Hindlimb muscle (tissue), 1 donor: ENCODE results near the gene FGGY. TPM values are rescaled to one million over a fixed set of nuclear protein-coding genes. Genes with fewer than 3 reads are reported as not detected.
"Not testable (repeated sequence)": the region's sequence is repeated elsewhere in the genome, so short reads cannot be mapped to it uniquely, and the experiment has no call there.

Experiments
- DNase-seq: peaks from one replicate; pipeline ENCODE4 v3.0.0-alpha.2; 2013
- polyA plus RNA-seq: library from polyadenylated mRNA; unstranded; fragments of 120-200 nt; gene quantifications from one replicate; pipeline ENCODE4 v1.2.1, GENCODE V29; 2013; ENCODE audit not compliant: insufficient read length

The FGGY gene
- polyA plus RNA-seq, 1 donor, result 17.2 TPM

DNA sequence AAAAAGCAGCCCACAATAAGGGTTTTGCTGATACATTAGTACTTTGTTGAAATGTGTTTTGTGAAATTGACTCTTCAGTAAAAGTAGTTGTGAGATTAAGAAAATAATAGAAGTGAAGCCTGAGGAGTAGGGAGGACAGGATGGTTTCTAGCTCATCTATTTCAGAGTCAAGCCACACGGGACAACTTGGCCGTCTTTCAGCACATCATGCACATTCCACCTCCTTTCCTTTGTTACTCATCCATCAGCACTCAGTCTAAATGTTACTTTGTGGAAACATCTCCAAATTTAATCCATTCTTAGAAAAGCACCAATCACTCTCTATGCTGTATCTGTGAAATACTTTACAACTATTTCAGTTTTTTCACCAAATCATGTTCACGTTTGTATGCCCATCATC lies 223.3 kb downstream of the FGGY start:
- no peak for DNase-seq

DNA sequence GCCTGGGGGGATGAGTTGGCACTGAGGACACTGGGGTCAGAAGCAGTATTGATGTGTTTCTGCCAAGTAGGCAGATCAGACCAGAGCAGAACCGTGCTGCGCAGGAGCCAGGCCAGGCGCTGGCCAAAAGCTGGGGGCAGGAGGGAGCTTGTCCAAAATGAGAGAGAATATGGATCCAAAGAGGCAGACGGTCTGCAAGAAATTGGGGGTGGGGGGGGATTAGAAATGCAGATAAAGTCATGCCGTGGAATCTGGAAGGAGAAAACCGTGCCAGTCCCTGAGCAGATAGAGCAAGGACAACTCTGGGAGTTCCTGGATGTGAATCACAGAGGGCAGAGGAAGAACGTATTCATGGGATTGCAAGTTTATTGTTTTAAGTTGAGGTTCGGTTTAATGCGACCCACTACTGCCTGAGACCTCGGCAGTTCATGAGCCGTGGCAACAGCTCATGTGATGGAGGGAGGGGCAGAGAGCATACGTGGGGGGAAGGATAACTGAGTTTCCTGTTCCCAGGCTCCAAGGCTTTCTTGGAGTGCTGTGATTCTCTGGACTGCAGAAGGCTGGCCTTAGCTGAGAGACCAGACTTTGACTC lies 224.0 kb downstream of the FGGY start:
- DNase-seq, result peak; percentile 56

DNA sequence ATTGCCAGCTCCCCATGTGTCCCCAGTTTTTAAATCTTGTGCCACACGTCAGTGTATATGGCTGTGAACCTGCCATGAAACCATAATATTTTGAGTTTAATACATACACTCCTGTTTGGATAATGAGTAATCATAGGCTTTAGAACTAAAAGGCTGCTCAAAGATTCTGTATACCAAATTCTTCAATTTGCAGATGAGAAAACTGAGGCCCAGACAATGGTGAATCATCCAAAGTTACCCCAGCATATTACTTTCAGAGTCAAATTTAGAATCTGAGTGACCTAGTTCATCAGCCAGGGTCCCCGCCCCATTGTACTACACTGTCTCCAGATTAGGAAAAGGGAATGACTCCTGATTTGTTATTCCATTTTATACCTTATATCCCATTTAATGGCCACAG lies 224.6 kb downstream of the FGGY start:
- no peak for DNase-seq

DNA sequence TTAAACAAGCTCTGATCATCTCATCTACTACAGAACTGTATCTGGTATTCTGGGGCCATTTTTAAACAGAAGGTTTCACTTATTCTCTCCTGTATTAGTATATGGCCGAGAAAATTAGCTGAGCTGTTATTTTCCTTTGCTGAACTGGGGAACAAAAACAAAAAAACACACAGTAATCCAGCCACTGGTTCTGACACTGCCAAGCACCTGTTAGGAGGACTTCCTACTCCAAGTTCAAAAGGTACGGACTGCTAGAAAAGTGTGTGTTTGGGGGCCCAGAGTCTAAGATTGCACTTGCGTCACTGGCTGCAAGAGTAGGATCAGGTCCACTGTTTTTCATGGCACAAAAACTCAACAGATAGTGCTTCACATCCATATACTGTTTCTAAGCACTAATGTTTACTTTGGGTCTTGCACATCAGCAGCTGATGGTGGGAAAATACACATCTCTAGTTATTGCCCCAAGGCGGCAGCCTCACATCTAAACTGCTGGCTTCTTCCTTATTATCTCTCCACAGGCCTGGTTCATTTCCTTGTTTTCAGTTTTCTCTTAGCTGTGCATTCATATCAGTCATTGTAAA lies 226.1 kb downstream of the FGGY start:
- no peak for DNase-seq

DNA sequence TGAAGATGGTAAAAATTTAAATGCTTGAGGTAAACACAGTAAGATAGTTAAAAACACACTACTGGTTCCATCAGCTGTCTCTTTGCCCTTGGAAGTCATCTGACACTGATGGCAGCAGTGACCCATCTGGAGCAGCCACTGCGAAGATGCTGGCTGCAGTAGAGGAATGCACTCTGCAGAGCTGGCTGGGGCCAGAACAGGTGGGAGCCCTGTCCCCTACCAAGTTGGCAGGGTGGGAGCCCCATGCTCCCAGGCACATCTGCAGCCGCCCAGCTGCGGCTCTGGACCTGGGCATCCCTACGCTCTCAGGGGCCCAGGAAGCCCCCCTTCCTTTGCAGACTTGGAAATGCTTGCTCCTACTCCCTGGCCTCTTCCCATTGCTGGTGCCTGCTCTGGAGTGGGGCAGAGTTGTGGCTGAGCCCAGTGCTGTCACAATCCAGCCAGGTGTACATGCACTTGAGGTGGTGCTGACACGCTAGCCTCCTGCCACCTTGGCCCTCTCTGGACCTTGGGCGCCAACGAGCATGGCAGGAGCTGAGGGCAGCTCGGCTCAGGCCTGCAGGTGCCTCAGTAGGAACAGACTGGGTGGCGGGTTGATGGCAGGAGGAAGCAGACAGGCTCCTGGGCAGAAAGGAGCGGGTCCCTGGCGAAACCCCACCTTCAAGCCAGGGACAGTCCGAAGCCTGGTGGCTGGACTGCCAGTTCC lies 227.0 kb downstream of the FGGY start:
- DNase-seq, result no peak

DNA sequence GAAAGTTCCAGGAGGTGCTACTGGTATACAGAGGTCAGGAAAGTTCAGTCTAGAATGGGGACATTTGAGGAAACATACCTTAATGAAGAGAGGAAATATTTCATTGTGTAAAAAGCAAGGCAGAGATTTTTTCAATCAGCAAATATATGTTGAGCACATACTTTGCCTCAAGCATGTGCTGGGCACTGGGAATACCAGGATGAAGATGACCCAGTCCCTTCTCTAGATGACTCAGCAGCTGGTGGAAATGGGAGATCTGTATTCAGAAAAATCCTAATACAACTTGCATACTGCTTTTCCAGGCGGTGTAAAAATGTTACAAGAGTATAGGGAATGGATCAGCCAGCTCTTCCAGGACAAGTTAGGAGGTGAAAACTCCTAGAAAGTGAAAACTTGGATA lies 229.3 kb downstream of the FGGY start:
- no peak for DNase-seq

DNA sequence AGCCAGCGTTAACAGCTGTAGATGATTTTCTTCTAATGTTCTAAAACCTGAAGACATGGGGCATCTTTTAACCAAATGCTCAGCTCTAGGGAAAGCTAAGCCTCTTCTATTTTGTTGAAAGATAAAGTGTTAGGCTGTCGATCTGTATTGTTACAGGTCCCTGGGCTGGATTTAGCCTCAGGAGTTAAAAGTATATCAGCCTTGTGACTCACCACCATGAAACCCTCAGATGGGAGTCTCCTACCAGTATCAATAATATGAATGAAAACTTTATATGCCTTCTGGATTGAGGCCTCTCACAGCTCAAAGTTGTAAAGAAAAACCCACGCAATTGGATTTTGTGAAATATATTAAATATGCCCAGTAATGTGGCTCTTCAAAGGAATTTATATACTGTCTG lies 231.6 kb downstream of the FGGY start:
- no peak for DNase-seq

DNA sequence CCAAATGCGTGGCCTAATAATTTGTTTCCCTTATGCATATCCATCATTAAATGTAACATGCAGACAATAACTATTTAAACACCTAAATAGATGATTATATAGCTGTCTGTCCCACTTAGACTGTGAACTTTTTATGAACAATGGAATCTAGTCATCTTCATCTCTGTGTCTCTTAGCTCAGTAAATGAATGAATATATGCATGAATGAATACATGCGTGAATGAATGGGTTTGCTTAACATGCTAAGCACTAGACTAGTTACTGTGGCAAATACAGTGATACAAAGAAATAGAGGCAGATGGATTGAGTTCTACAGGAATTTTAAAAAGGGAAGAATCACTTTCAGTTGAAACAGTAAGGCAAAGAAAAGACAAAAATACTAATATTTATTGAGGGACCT lies 232.0 kb downstream of the FGGY start:
- no peak for DNase-seq

DNA sequence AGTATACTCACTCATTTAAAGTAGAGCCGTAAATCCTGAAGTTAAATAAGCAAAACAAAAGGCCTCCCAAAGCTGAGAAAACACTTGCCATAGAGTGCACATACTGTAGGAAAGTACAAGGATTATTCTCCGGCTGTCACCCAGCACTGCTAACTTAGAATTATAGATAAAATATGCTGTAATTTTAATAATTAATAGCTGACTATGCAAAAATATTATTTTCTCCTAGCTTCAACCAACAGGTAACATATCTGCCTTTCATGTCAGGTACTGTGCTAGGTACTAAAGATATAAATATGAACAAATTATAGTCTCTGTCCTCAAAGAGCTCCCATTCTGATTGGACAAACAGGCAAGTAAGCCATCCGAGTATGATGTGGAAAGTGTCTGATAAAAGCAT lies 233.2 kb downstream of the FGGY start:
- DNase-seq, result no peak

DNA sequence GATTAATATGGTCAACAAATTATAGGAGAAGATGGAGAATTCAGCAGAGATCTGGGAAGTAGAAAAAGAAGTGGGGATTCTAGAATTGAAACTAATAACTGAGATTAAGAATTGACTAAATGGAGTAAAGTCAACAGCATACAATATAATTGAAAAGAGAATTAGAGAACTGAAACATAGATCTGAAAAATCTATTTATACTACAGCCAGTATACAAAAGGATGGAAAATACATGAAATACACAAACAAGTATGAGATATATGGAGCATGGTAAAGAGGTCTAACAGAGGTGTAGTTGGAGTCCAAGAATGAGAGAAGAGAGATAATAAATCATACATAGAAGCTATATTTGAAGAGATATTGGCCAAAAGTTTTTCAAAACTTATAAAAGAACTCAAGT lies 235.2 kb downstream of the FGGY start:
- no peak for DNase-seq

DNA sequence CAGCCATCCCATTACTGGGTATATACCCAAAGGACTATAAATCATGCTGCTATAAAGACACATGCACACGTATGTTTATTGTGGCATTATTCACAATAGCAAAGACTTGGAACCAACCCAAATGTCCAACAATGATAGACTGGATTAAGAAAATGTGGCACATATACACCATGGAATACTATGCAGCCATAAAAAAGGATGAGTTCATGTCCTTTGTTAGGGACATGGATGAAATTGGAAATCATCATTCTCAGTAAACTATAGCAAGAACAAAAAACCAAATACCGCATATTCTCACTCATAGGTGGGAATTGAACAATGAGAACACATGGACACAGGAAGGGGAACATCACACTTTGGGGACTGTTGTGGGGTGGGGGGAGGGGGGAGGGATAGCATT lies 241.6 kb downstream of the FGGY start:
- not testable (repeated sequence) for DNase-seq

DNA sequence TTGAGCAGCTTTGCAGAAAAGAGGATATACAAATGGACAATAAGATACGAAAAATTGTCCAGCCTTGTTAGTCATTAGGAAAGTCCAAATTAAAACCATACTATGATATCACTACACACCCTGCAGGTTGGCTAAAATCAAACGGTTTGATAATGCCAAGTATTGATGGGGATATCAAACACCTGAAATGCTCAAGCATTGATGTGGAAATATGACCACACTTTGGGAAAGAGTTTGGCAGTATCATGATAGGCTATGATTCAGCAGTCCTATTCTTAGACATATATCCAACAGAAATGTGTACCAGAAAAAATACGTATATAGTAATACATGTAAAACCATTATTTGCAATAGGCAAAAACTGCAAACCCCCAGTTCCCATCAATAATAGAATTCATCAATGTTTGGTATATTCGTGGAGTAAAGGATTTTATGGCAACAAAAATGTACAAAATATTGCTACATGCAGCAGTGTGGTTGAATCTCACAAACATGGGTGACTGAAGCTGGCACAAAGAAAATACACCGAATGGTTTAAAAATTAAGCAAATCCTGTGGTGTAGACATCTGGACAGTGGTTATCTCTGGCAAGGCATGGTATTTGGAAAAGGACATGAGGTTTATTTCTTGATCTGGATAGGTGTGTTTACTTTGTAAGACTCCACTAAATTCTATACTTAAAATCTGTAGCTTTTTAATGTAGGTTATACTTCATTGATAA lies 243.2 kb downstream of the FGGY start:
- DNase-seq, result no peak

DNA sequence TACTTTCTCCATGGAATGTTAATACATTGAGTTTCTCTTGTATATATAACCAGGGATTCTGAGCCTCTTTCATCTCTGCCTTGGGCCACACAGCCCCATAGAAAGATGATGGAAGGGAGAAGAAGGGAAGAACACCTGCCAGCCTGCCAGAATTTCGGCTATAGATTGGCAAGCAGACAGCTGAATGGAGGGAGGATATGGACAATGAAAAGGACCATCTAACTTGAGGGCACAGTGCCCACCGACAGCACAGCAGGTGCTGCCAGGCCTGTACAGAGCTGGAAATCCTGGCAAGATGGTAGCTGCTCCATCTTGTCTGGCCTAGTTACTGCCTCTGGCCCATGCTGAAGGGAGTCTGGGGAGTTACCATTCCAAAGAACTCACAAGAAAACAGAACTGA lies 244.3 kb downstream of the FGGY start:
- no peak for DNase-seq

DNA sequence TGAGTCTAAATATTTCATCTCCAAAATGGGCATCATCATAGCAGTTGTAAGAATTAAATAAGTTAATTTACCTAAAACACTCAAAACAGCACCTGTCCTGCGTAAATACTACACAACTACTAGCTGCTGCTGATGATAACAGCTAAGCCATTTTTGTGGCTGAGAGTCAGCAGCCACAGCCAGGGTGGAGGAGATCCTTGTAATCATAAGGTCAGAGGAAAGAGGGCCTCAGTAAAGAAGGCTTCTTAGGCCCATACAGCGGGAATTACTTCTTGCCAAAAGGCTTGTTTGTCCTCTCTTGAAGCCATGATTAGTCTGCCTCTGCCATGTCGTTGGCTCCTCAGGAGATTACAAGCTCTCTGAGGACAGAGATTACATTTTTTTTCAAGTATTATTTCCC lies 245.0 kb downstream of the FGGY start:
- DNase-seq, result no peak

DNA sequence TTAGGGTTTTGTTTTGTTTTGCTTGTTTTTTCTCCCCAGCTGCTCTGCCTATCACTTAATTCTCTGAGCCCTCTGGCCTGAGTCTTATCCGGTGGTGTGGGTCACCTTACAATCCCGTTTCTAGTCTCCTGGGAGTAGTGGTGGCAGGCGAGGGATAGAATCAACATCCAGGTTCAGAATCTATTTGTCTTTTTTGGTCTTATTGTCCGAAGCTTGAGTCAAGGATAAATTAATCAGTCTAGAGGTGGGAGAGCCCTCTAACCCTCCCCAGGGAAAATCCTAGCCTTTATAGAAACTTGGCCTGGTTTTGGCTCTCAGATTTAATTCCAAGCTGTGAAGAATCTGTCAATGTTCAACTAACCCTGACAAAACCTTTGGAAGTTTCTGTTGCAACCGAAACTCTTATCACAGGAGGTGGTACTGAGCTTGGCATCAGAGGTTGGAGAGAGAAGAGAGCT lies 246.3 kb downstream of the FGGY start:
- DNase-seq, result no peak

DNA sequence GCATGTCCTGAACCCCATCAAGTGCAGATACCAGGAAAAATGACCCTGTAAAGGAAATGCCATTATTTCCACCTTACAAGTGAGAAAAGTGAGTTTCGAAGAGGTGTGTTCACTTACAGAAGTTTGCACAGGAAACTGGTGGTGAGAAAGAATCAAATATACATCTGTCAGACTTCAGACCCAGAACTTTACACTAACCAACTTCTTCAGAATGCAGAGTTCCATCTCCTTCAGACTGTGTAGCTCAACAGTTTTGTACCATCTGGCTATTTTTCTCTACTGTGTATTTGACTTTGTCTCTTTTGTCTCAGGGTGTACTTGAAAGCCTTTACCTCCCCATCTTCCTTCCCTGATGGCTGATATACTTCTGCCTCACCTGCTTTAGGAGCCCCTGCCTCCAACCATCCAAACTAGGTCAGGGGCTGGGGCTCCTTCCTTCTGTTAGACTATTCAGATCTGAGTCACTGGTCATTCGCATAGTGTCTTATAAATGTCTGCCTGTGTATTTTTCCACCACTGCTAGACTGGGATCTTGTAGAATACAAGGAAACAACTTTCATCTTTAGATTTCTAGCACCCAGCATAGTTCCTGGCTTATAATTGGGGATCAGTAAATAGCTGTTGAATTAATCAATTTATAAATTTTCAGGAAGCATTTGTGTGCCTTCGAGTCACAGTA lies 247.9 kb downstream of the FGGY start:
- no peak for DNase-seq

DNA sequence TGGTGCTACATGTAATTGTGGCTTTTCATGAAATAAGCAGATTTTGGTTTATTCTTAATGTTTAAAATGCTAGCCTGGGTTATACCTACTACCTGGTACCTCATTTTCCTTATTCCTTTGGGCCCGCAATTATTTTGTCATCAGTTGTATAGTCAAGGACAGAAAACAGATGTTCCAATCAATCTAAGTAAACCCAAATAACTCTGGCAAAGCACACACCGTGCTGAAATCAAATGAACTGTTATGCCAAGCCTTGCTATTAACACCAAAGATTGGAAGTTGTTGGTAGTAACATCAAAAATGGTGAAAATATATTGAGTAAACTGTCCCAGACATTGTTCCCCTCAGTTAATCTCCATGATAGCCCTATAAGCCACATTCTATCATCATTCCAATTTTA lies 248.9 kb downstream of the FGGY start:
- DNase-seq, result no peak

DNA sequence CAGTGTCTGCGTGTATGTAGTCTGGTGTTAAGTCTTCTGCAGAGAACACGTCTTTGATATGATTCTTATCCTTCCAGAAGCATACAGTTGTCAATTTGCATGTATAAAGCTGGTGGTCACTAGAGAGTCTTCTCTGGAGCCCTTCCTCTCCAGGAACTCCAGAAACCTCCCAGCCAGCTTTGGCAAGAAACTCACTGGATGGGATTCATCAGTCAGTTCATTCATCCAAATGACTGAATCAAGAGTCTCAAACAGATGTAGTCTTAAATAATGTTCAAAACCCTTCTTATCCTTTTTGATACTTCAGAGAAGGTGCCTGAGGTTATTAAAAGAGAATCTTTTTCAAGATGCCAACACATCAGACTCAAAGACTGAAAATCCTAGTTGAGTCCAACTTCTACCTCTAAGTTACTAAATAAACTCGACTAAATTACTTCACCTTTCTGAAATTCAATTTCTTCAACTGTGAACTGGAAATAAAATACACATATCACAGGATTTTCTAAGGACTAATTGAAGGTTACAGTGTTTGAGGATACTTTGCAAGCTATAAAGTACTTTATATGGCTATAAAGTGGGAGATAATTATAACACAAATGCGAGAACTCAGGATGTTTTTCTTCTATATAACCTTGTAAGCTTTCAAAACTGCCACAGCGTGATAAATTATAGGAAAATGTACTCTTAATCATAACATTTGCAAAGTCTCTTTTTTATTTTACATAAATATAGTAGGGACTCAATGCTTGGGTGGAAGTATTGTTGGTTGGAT lies 252.4 kb downstream of the FGGY start:
- DNase-seq, result no peak

DNA sequence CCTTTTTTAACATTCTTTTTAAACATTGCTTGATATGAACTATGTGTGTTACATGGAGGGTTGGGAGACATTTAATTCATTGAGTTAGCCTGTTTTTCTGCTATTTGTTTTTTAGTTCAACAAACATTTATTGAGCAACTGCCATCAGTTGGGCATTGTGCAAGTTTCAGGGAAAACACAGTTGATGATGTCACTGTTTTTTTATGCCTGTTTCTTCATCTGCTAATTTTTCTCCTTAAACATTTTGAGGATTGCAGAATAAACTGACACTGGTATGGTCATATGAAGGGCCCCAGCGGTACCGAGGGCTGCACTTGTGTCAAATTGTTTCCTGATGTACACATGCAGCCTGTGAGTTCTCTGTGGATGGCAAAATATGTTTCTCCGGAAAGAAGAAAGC lies 253.0 kb downstream of the FGGY start:
- DNase-seq, result no peak

DNA sequence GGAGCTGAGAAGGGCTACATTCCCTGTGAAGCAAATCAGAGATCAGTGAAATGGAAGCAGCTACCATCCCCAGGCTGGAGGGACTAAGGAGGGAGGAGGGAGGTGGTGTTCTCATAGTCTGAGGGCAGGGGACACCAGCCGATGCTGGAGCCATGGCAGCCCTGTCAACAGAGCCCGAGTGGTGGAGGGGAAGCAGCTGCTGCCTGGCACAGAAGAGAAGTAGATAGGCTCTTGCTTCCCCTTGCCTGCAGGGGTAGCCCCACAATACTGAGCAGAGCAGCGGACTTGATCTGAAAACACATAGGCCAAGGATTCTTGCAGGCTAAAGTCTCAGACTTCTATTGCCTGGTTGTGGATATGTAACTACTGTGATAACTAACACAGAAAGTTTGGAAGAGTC lies 255.1 kb downstream of the FGGY start:
- DNase-seq, result no peak

DNA sequence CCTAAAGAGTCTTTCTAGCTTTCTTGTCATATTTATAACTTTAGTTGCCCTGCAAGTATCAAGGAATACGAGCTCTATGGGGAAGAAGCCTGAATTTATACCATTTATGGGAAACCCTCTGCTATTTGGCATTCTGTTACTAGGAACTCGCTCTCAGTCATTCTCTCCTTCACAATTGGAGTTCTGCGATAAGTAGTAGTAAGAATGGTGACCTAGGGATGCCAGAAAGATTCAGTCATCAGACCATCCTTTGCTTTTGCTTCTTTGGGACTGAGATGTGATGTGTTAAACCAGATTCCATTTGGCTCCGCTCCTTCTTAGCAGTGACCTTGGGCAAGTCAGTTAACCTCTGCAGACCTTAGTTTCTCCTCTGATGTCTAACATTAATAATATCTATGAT lies 256.5 kb downstream of the FGGY start:
- DNase-seq, result no peak

DNA sequence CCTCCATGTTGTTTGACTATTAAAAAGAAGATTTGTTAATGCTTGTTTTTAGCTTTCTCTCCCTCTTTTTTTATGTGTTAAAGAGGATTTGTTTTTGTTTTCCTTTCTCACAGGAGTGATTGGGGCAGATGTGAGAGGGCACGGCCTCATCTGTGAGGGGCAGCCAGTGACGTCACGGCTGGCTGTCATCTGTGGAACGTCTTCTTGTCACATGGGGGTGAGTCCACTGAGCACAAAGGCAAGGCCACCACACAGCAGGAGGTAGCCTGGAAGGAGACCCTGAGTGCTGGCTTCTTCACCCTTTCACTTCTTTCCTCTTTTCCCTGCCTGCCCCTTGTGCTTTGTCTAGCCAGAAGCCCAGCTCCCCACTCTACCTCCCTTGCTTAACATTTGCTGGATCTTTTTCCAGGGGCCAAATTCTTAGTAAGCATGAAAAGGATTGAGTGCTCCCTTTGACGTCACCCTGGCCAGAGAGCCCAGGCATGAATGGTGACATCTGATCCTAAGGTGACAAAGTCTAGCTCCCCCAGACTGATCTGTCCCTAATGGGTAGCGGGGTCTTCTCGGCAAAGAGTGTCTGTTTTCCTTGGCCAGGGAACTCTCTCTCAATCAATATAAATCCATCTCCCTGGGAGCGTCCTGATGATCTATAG lies 257.2 kb downstream of the FGGY start:
- no peak for DNase-seq
